Endothelial cell of umbilical vein (primary cell): ENCODE data around the gene LTK. TPM values are rescaled to one million over a fixed set of nuclear protein-coding genes. Genes with fewer than 3 reads are reported as not detected.

Experiments
- BruUV-seq: library from RNA; stranded (reverse); fragments of 400-500 nt; replicated peaks from 2 replicates; lab custom pipeline; 2021; lab: Mats Ljungman, UMichigan
- CTCF ChIA-PET: fragments of 300-600, 350-600 bp; sonication (Branson Sonifier 250); formaldehyde crosslinking; loops from one replicate; lab custom pipeline; 2021; ENCODE audit warnings: antibody characterized with exemption, inconsistent platforms; lab: Charles Lee
- POLR2A ChIA-PET: fragments of 300-600, 350-600 bp; sonication (Branson Sonifier 250); formaldehyde crosslinking; loops from one replicate; lab custom pipeline; 2021; ENCODE audit warnings: antibody characterized with exemption, inconsistent platforms; lab: Charles Lee
- DNase-seq: peaks from one replicate; pipeline ENCODE4 v3.0.0-alpha.2; 2011; ENCODE audit warnings: low read depth, low spot score
- FAIRE-seq: peaks from 2 replicates; lab custom pipeline; 2011; peaks lifted over from hg19 to GRCh38; lab: Jason Lieb, UNC
- H2AFZ ChIP-seq: 2 replicates; pipeline ENCODE4 v1.6.0; 2012; ENCODE audit warnings: low read depth, low read length, control low read depth, inconsistent platforms
- H3K27ac ChIP-seq: 2 replicates; pipeline ENCODE4 v1.5.1; 2011; ENCODE audit warnings: low read depth, mild to moderate bottlenecking, control low read depth, low read length, moderate library complexity; ENCODE audit not compliant: insufficient read depth
- H3K27me3 ChIP-seq, 2 experiments: 2 replicates each; pipeline versions ENCODE4 v1.6.0 to v1.6.1; 2011; ENCODE audit warnings: low read length in 2 of 2, mixed read lengths in 1 of 2; ENCODE audit not compliant: control insufficient read depth in 2 of 2, insufficient read depth in 2 of 2
- H3K36me3 ChIP-seq, 2 experiments: 2 replicates in 1 of 2; 3 replicates in 1 of 2; pipeline ENCODE4 v1.5.1; 2011; ENCODE audit warnings: low read length in 2 of 2, mild to moderate bottlenecking in 1 of 2, moderate library complexity in 1 of 2; ENCODE audit not compliant: control insufficient read depth in 2 of 2, insufficient read depth in 2 of 2; ENCODE audit errors: extremely low read depth in 1 of 2
- H3K4me1 ChIP-seq: 3 replicates; pipeline ENCODE4 v1.5.1; 2011; ENCODE audit warnings: mild to moderate bottlenecking, low read length; ENCODE audit not compliant: control insufficient read depth, insufficient read depth; ENCODE audit errors: extremely low read depth
- H3K4me2 ChIP-seq: 2 replicates; pipeline ENCODE4 v1.6.1; 2011; ENCODE audit warnings: low read length, control low read depth, mixed read lengths; ENCODE audit not compliant: insufficient read depth
- H3K4me3 ChIP-seq, 3 experiments: fragments of 200-600 bp in 1 of 3; sonication (generic), shearing (Covaris generic) in 1 of 3; replicated peaks in 1 of 3; 2 replicates each; pipeline ENCODE4 v1.5.1; 2011 to 2016; ENCODE audit warnings: control low read depth in 3 of 3, low read length in 3 of 3, mild to moderate bottlenecking in 2 of 3, inconsistent platforms in 1 of 3, low read depth in 1 of 3, moderate library complexity in 1 of 3; ENCODE audit not compliant: insufficient read depth in 1 of 3
- H3K79me2 ChIP-seq: 2 replicates; pipeline ENCODE4 v1.6.0; 2012; ENCODE audit warnings: low read length, inconsistent platforms; ENCODE audit not compliant: control insufficient read depth, insufficient read depth
- H3K9ac ChIP-seq: replicated peaks from 2 replicates; pipeline ENCODE3; 2011; ENCODE audit warnings: low read length, control low read depth; ENCODE audit not compliant: insufficient read depth; ENCODE audit errors: extremely low read depth
- H3K9me1 ChIP-seq: replicated peaks from 3 replicates; pipeline ENCODE4 v1.6.0; 2011; ENCODE audit warnings: mild to moderate bottlenecking, low read length; ENCODE audit not compliant: control insufficient read depth, insufficient read depth; ENCODE audit errors: extremely low read depth
- H3K9me3 ChIP-seq: replicated peaks from 2 replicates; pipeline ENCODE4 v1.5.1; 2012; ENCODE audit warnings: low read length, inconsistent platforms; ENCODE audit not compliant: control insufficient read depth, insufficient read depth
- H4K20me1 ChIP-seq: replicated peaks from 2 replicates; pipeline ENCODE3; 2011; ENCODE audit warnings: mild to moderate bottlenecking, low read length; ENCODE audit not compliant: control insufficient read depth, insufficient read depth; ENCODE audit errors: extremely low read depth
- CTCF ChIP-seq, 2 donors: IDR thresholded peaks; 1 replicate in 1 of 2; 2 replicates in 1 of 2; pipeline ENCODE4 v1.5.1; 2011; ENCODE audit warnings: low read length in 2 of 2, mild to moderate bottlenecking in 2 of 2, moderate library complexity in 2 of 2, control low read depth in 1 of 2, inconsistent platforms in 1 of 2, low read depth in 1 of 2; ENCODE audit not compliant: insufficient read depth in 1 of 2; ENCODE audit errors: extremely low read depth in 1 of 2
- EZH2 ChIP-seq: IDR thresholded peaks from 2 replicates; pipeline ENCODE4 v1.6.1; 2012; ENCODE audit warnings: borderline replicate concordance, low read depth, mild to moderate bottlenecking, moderate library complexity, low read length, inconsistent platforms; ENCODE audit not compliant: severe bottlenecking
- FOS ChIP-seq: IDR thresholded peaks from 2 replicates; pipeline ENCODE4 v1.6.1; 2011; ENCODE audit warnings: mild to moderate bottlenecking, low read length, moderate library complexity, borderline replicate concordance; ENCODE audit not compliant: insufficient read depth
- GATA2 ChIP-seq: IDR thresholded peaks from 2 replicates; pipeline ENCODE4 v1.7.0; 2011; ENCODE audit warnings: low read depth, mild to moderate bottlenecking, moderate library complexity, mixed read lengths, low read length; ENCODE audit not compliant: insufficient read length, insufficient read depth
- JUN ChIP-seq: IDR thresholded peaks from 2 replicates; pipeline ENCODE4 v1.6.1; 2011; ENCODE audit warnings: borderline replicate concordance, low read depth; ENCODE audit not compliant: insufficient read length, insufficient read depth
- MAX ChIP-seq: IDR thresholded peaks from 2 replicates; pipeline ENCODE4 v1.6.1; 2011; ENCODE audit not compliant: insufficient read depth, insufficient read length
- MYC ChIP-seq: IDR thresholded peaks from one replicate; pipeline ENCODE4 v1.6.1; 2011; ENCODE audit warnings: mild to moderate bottlenecking, low read depth, low read length
- POLR2A ChIP-seq: IDR thresholded peaks from 2 replicates; pipeline ENCODE4 v1.6.1; 2012; ENCODE audit warnings: low read depth, mild to moderate bottlenecking, control low read depth, low read length
- POLR2AphosphoS5 ChIP-seq: IDR thresholded peaks from 2 replicates; pipeline ENCODE4 v1.6.1; 2012; ENCODE audit warnings: low read depth, mild to moderate bottlenecking, control low read depth, low read length, moderate library complexity; ENCODE audit not compliant: insufficient read depth
- dilution Hi-C: fragments of 300-500 bp; cut with MboI; formaldehyde crosslinking; loops from one replicate; pipeline ENCODE4 v1.15.0; 2019; ENCODE audit warnings: low sequenced_read_pairs; ENCODE audit not compliant: extremely low pct_ligation_motif_present
- intact Hi-C: fragments of 100-400 bp; cut with micrococcal nuclease; formaldehyde crosslinking; loops from one replicate; pipeline ENCODE4 v1.10.0; 2022
- polyA plus RNA-seq, 4 experiments: library from polyadenylated mRNA; depleted of rRNA in 3 of 4; stranded (reverse) in 3 of 4; unstranded in 1 of 4; fragments of >200 nt; gene quantifications; 2 replicates each; pipeline versions ENCODE4 v1.2.1 to v1.2.3, GENCODE V29; 2011 to 2012; ENCODE audit warnings: missing spikeins in 1 of 4
- total RNA-seq: library from RNA; stranded (reverse); gene quantifications from 2 replicates; pipeline ENCODE4 v1.2.3, GENCODE V29; 2021

LTK gene
- total and polyA plus RNA-seq, 2 donors (not counting 3 experiments of a cell fraction or from before 2014, with no cell fraction given) = 0.15 to 0.17 TPM

GRCh38 chr15:41498657-41499056, 15.0 kb downstream of the LTK start:
- H3K27ac ChIP-seq = no peak overlapping the region
- no TSS peak for BruUV-seq
- no peak overlapping the region for H3K4me2 ChIP-seq
- H3K9me1 ChIP-seq = no peaks in the 10 kb centered on the region
- H3K4me1 ChIP-seq = peaks cover 30% of the 10 kb centered on the region
- intact Hi-C loops (no loop called here), dilution Hi-C loops (no loop called here)
- POLR2A ChIA-PET = no interaction called here
- no peak overlapping the region for H3K9ac ChIP-seq
- H3K36me3 ChIP-seq = no peaks in the 10 kb centered on the region
- DNase-seq (no peak), FAIRE-seq (no peak)
- TF ChIP-seq CTCF (IDR thresholded peaks at IDR 0.05; ENCODE audit: extremely low read depth in 1 of 2, insufficient read depth in 1 of 2, low read depth in 1 of 2, low read length in 2 of 2) = no peak
- no peak for TF ChIP-seq MAX
- TF ChIP-seq GATA2 = no peak
- no peak for TF ChIP-seq JUN
- TF ChIP-seq POLR2A = no peak
- no peak for TF ChIP-seq FOS
- TF ChIP-seq EZH2 = no peak
- TF ChIP-seq MYC = no peak
- TF ChIP-seq POLR2AphosphoS5 = no peak
- CTCF ChIA-PET = no interaction called here
- no peaks in the 10 kb centered on the region for H3K79me2 ChIP-seq
- no peaks in the 10 kb centered on the region for H4K20me1 ChIP-seq
- H3K4me3 ChIP-seq = no peak overlapping the region
- H3K27me3 ChIP-seq = peaks cover 38 to 60% of the 10 kb centered on the region in 2 experiments
- H3K9me3 ChIP-seq = no peaks in the 10 kb centered on the region
- no peak overlapping the region for H2AFZ ChIP-seq
